Fibroblast of lung (primary cell): Measurements from ENCODE around the gene LZTS2.

ENCODE experiments used
- EZH2 ChIP-seq: IDR thresholded peaks from 2 replicates; pipeline ENCODE4 v1.5.1; 2012; ENCODE audit warnings: low read length, control low read depth, mild to moderate bottlenecking; ENCODE audit errors: missing control alignments
- TF ChIP-seq, protein P1 (sequence below), 2 donors: IDR thresholded peaks in 1 of 2; conservative IDR thresholded peaks in 1 of 2; 1 replicate in 1 of 2; 2 replicates in 1 of 2; pipeline ENCODE4 v1.5.1; 2011 to 2012; ENCODE audit warnings: low read length in 2 of 2, control low read depth in 1 of 2, inconsistent platforms in 1 of 2, low read depth in 1 of 2, mild to moderate bottlenecking in 1 of 2

DNA sequence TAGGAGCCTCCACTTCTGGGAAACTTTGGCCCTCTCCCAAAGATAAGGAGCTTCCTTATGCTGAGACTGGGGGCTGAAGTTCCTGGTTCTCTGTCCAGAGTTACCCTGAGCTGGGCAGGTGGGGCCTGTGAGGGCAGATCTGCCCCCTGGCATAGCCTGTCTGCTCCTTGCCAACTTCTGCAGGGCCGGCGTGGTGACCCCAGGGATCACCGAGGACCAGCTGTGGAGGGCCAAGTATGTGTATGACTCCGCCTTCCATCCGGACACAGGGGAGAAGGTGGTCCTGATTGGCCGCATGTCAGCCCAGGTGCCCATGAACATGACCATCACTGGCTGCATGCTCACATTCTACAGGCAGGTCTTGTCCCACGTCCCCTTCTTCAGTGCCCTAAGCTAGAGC is 35.7 kb downstream of the LZTS2 start:
- TF ChIP-seq EZH2, result no peak
- TF ChIP-seq, protein P1, sequence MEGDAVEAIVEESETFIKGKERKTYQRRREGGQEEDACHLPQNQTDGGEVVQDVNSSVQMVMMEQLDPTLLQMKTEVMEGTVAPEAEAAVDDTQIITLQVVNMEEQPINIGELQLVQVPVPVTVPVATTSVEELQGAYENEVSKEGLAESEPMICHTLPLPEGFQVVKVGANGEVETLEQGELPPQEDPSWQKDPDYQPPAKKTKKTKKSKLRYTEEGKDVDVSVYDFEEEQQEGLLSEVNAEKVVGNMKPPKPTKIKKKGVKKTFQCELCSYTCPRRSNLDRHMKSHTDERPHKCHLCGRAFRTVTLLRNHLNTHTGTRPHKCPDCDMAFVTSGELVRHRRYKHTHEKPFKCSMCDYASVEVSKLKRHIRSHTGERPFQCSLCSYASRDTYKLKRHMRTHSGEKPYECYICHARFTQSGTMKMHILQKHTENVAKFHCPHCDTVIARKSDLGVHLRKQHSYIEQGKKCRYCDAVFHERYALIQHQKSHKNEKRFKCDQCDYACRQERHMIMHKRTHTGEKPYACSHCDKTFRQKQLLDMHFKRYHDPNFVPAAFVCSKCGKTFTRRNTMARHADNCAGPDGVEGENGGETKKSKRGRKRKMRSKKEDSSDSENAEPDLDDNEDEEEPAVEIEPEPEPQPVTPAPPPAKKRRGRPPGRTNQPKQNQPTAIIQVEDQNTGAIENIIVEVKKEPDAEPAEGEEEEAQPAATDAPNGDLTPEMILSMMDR (conservative IDR thresholded peaks at IDR 0.05 in 1 of 2, IDR thresholded peaks at IDR 0.05 in 1 of 2; ENCODE audit: low read depth in 1 of 2, low read length in 2 of 2), result no peak
